Fibroblast of peridontal ligament (primary cell): ENCODE data around the gene GPR39.
A peak's percentile ranks its signal among the peaks of the same experiment; 100 is the strongest.

Experiments
- DNase-seq: peaks from one replicate; pipeline ENCODE4 v3.0.0-alpha.2; 2010; ENCODE audit errors: extremely low read depth

The GPR39 gene

DNA sequence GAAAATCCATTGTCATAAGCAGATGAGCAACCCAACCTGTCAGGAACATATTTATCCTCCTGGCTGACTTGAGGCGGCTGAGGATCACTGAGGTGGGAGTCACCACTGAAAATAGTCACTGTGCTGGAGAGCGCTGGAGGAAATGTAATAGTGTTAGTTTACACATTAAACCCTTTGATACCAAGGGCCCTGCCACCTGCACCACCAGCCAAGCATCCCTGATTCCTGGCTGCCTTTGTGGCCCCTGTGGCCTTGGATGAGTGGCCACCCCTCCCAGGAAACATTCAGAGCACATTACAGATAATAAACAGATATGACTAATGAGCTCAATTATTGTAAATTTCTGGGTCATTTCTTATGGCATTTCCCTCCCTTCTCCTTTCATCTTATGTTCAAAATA, 147.5 kb downstream of the GPR39 start:
- DNase-seq, result no peak

DNA sequence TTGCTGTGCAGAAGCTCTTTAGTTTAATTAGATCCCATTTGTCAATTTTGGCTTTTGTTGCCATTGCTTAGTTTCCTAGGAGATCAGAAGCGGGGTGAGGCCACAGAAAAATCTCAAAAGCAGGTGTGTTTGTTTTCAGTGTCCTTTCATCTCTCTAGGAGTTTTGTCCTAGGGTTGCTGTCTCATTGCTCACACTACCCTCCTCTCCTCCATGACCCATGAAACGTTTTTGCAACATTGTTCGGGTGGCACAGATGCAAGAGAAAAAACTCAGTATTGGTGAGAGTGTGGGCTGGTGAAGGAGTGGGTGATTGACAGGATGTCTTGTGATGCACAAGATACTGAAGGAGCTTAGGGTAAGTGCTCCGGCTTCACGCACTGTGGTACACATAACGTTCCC, 149.8 kb downstream of the GPR39 start:
- DNase-seq, result no peak

GRCh38 chr2:132567682-132568081, 151.1 kb downstream of the GPR39 start:
- no peak for DNase-seq

GRCh38 chr2:132568656-132569055, 152.1 kb downstream of the GPR39 start:
- no peak for DNase-seq

DNA sequence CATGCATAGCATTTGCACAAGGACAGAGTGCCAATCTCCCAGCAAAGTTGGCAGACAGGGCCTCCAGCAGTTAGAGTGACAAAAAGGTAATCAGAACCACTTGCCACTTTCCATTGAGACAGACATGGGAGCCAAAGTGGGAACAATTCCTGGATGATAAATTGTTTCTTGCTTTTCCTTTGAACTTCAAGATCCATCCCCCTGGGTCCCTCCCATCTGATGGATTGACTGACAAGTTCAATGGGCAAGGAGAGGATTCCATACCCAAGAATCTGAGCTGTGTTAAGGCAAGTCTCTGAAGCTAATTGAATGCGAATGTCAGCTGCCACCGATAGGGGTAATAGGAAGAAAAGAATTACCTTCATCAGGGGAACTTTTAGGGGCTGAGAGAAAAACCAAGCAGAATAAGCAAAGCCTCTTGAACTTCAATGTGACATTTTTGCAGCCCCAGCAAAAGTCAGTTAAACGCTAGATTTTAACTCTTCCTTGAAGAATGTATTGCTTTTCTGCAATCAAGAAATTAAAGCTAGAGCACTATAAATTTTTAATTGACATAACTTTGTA, 156.9 kb downstream of the GPR39 start:
- DNase-seq, result no peak

DNA sequence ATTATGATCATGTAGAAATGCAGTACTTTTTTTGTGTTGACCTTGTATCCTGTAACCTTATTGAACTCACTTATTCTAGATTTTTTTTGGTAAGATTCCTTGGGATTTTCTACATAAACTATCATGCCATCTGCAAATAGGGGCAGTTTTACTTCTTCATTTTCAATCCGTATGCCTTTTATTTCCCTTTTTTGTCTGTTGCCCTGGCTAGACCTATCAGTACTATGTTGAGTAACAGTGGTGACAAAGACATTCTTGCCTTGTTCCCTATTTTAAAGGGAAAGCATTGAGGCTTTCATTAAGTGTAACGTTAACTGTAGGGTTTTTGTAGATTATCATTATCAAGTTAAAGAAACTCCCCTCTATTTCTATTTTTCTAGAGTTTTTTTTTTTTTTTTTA, 161.1 kb downstream of the GPR39 start:
- DNase-seq, result no peak

DNA sequence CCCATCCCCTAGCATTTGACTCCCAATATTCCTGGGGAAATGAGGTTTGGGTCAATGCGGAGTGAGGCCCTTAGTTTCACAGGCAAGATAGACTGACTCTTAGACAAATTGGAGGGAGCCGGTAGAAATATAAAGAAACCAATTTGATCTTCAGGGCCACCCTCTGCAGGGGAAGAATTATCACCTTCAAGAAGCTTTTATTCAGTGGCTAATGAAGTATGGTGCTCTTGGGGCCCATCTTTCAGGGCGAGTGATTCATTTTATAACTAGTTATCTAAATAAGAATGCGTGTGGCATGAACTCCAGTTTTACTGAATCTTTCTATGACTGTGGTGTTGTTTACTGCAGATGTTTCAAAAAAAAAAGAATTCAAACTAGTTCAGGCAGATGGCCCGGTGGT, 165.0 kb downstream of the GPR39 start:
- no peak for DNase-seq

GRCh38 chr2:132581991-132582738, 165.6 kb downstream of the GPR39 start:
- DNase-seq, result peak; percentile 74

GRCh38 chr2:132583666-132584360, 167.2 kb downstream of the GPR39 start:
- no peak for DNase-seq

DNA sequence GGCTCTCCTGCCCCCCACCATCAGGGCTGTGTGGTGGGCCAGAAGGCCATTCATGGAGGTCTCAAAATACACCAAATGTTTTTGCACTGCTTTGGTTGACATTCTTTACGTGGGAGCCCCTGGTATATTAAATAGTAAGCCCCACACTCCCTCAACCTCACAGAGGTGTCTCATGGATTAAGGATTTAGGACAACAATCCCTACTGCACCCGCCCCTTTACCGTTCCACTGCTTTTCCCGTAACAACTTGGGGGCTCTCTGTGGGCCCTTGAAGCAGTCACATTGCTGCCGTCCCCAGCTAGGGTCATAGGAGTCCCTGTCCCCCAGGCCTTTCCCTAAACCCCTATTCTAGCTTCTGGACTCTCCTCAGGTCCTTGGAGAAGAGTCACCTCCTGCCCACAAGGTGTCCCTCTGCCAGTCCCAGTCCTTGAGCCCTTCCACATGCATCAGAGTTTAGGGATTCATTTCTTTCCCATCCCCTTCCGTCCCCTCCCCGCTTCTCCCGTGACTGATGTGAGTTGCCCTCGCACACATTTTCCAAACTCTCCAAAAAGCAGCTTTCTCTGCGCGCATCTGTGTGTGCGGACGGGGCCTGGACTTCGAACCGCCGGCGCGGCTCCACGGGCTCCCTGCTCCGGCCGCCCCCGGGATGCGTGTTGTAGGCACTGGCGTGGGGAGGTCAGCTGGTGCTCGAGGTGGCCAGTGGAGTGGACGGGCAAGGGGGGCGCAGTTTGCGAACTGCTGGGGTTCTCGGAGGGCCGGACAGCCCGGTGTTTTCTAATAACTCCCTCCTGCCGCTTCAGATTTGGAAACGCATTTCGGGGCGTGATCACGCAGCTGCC, 168.6 kb downstream of the GPR39 start:
- no peak for DNase-seq

DNA sequence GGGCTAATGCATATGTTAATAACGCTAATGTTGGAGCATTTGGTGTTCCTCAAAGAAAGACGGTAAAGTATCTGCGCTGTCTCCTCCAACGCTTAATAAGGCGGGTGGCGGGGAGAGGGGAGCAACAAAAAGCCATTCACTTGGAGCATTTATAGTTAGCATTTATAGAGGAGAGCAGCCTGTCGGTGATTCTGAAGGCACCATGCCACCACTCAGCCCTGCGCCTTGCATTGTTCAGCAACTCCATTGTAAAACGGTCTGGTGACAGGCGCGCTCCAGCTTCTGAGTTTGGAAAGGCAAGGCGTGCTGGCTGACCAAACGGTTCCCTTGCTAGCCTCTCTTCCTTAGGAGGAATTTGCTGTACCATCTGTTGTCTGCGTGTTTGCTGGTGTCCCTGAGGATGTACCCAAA, 169.5 kb downstream of the GPR39 start:
- no peak for DNase-seq

- DNase-seq, result no peak
Observed at GRCh38 chr2:132586835-132587234, 170.2 kb downstream of the GPR39 start.

DNA sequence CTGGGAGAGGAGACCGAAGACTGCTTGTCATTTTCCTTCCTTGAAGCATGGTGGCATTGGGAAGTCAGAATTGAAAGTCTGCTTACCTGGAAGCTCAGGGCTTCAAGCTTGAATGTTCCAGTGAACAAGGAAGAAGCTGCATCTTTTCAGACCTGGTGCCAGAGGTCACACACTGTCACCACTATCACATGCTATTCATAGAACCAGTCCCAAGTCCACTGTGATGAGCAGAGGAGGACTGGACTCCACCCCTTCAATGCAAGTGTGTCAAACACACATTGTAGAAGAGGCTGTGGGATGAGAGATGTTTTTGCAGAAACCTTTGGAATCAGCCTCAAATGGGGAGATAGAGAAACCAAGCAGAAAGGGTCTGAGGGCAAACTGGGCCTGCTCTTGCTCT, 172.0 kb downstream of the GPR39 start:
- no peak for DNase-seq

GRCh38 chr2:132589111-132589830, 172.7 kb downstream of the GPR39 start:
- DNase-seq, result no peak

GRCh38 chr2:132589966-132590365, 173.4 kb downstream of the GPR39 start:
- DNase-seq, result no peak

- DNase-seq, result peak; percentile 11
Observed at GRCh38 chr2:132593171-132593570, 176.6 kb downstream of the GPR39 start.

DNA sequence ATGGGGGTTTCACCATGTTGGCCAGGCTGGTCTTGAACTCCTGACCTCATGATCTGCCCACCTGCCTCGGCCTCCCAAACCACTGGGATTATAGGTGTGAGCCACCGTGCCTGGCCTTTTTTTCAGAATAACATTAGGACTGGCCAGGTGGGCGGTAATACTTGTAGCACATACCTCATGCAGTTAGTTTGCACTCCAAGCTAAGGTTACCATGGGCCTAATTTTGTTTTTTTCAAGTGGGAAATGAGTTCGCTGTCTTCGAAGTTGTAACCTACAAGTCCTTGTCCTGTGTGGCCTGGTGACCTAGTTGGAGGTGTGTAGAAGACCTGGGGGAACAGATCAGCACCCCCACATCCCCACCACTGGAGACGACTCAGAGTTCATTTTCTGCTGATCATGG, 178.6 kb downstream of the GPR39 start:
- DNase-seq, result no peak

DNA sequence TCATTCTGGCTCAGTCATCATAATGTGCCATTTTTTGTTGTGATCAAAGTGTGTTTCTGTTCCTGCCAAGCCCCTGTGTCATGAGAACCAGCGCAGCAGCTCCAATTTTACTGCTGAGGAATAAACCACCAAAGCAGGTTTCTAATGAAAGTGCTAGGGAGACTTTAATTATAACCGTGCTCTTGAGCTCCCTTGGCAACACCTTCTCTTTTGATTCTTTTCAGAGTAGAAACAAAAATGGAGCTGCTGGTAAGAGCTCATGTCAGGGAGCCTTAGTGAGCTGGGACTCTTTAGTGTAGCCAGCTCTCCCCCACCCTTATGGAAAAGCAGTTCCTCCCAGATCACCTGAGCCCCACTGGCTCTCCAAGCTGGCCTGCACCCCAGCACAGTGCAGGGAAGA, 179.1 kb downstream of the GPR39 start:
- DNase-seq, result no peak

DNA sequence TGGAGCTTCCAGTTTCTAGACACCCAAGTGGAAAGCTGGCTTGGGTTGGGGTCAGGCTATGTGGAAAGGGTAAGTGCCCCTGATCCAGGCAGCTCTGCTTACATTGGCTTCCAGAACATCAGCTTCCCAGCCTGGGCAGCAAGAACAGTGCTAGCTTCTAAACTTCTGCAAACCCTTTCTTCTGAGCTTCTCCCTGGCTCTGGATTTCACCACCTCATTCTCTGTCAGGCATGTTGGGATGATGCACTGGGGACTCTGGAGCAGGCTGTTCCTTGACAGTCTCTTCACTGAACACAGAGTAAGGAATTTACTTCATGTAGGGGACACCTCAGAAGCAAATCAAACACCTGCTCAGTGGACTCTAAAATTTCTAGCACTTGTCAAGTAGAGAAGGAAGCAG, 180.6 kb downstream of the GPR39 start:
- DNase-seq, result no peak

GRCh38 chr2:132597831-132598230, 181.2 kb downstream of the GPR39 start:
- no peak for DNase-seq

DNA sequence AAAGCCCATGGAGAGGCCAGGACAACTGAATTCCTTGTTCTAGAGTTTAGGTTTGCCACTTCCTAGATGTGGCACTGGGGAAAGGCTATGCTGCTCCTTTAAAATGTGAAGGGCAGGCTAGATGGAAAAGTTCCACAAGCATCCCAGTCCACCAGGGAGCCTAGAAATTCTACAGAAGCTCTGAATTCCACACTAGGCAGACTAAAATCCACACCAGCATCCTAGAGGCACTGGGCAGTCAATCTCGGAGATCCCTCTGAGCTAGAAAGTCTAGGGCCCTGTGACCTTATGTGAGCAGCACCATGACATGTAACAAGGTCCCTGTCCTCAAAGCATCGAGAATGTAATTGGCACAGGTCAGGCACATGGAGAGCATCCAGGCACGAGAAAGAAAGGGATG, 181.9 kb downstream of the GPR39 start:
- no peak for DNase-seq

DNA sequence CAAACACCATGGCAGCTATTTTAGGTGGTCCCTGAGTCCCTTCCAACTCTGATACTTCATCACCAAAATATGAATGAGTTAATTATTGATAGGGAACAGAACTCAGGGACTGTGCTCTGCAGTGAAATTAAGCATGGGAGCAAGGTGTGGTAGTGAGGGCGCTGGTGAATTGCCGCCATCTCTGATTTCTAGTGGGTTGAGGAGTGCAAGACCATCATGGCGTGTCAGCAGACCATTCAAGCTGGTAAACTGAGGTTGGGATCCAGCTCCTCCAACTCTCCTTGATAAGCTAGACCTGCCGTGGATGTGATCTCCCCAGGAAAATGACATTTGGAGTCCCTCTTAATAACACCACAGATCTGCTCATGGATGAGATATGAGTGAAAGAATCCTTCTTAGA, 183.0 kb downstream of the GPR39 start:
- DNase-seq, result no peak
